ENCODE results near the gene GYG2. TPM values are rescaled to one million over a fixed set of nuclear protein-coding genes. Genes with fewer than 3 reads are reported as not detected.

GYG2 gene
- total and polyA plus RNA-seq, 2 donors (not counting 1 experiment from before 2014, with no cell fraction given) = 8.9 to 10.6 TPM

DNA sequence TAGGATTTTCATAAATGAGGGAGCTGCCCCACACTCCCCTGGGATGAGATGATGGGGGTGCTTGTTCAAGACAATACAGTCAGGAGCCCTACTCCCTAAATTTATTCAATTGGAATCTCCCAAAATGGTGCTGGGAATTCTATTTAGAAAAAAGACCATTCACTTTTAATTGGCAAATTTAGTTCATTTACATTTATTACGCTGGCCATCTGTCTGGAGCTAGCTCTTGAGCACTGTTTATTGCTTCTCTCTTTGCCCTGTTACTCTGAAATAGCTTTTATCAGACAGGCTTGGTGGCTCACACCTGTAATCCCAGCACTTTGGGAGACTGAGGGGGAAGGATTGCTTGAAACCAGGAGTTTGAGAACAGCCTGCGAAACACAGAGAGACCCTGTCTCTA is 102.4 kb downstream of the GYG2 start:
- Histone ChIP-seq H3K36me3 (ENCODE audit: control insufficient read depth, insufficient read depth, low read length) (no peaks in the 10 kb centered on the region), H3K9me3 (ENCODE audit: control insufficient read depth, insufficient read depth, low read depth, low read length) (no peaks in the 10 kb centered on the region)
- TF ChIP-seq EZH2 (IDR thresholded peaks at IDR 0.05; ENCODE audit: low read length, missing control alignments) = no peak
- TF ChIP-seq, protein P1, sequence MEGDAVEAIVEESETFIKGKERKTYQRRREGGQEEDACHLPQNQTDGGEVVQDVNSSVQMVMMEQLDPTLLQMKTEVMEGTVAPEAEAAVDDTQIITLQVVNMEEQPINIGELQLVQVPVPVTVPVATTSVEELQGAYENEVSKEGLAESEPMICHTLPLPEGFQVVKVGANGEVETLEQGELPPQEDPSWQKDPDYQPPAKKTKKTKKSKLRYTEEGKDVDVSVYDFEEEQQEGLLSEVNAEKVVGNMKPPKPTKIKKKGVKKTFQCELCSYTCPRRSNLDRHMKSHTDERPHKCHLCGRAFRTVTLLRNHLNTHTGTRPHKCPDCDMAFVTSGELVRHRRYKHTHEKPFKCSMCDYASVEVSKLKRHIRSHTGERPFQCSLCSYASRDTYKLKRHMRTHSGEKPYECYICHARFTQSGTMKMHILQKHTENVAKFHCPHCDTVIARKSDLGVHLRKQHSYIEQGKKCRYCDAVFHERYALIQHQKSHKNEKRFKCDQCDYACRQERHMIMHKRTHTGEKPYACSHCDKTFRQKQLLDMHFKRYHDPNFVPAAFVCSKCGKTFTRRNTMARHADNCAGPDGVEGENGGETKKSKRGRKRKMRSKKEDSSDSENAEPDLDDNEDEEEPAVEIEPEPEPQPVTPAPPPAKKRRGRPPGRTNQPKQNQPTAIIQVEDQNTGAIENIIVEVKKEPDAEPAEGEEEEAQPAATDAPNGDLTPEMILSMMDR (conservative IDR thresholded peaks at IDR 0.05 in 1 of 2, IDR thresholded peaks at IDR 0.05 in 1 of 2; ENCODE audit: low read depth in 1 of 2, low read length in 2 of 2) = no peak

DNA sequence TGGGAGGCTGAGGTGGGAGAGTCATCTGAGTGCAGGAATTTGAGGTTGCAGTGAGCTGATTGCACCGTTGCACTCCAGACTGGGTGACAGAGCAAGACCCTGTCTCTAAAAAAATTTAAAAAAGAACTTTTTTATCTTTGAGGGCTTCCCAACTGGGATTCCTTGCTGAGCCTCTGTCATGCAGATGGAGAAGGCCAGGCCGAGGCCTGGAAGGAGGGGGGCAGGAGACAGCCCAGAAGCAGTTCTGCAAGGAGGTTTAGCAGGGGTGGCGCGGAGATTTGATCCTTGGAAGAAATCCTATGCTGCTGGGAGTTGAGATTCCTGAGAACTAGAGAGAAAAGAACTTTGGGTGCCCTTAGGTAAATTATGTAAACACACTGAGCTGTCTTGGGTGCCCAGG is 102.9 kb downstream of the GYG2 start:
- H3K9me3 ChIP-seq (ENCODE audit: control insufficient read depth, insufficient read depth, low read depth, low read length) = no peaks in the 10 kb centered on the region
- no peak for DNase-seq (ENCODE audit: low read depth in 2 of 2)
- H3K4me3 ChIP-seq (replicated peaks in 1 of 4; ENCODE audit: control extremely low read depth in 1 of 4, insufficient read depth in 1 of 4, low read depth in 3 of 4, low read length in 4 of 4) = no peak overlapping the region
- no peak overlapping the region for H3K4me2 ChIP-seq (ENCODE audit: extremely low read depth, insufficient read depth, low read length)
- no peaks in the 10 kb centered on the region for H3K4me1 ChIP-seq (ENCODE audit: control insufficient read depth, extremely low read depth, insufficient read depth, low read length)
- TF ChIP-seq, protein P1 (conservative IDR thresholded peaks at IDR 0.05 in 1 of 2, IDR thresholded peaks at IDR 0.05 in 1 of 2; ENCODE audit: low read depth in 1 of 2, low read length in 2 of 2) = no peak
- no peak for TF ChIP-seq EZH2 (IDR thresholded peaks at IDR 0.05; ENCODE audit: low read length, missing control alignments)
- no peak overlapping the region for H3K9ac ChIP-seq (ENCODE audit: insufficient read depth, low read length)
- H3K27ac ChIP-seq (ENCODE audit: insufficient read depth, low read length) = no peak overlapping the region
- no peaks in the 10 kb centered on the region for H3K27me3 ChIP-seq (ENCODE audit: control insufficient read depth, insufficient read depth, low read length)
- H2AFZ ChIP-seq (ENCODE audit: low read length) = no peak overlapping the region
- no peaks in the 10 kb centered on the region for H3K36me3 ChIP-seq (ENCODE audit: control insufficient read depth, insufficient read depth, low read length)
- no peaks in the 10 kb centered on the region for H3K79me2 ChIP-seq (ENCODE audit: control insufficient read depth, insufficient read depth, low read length)
- no peaks in the 10 kb centered on the region for H4K20me1 ChIP-seq (ENCODE audit: control insufficient read depth, extremely low read depth, insufficient read depth, low read length)

More for the DNA sequence above, 102.4 kb downstream of the GYG2 start:
- H3K79me2 ChIP-seq (ENCODE audit: control insufficient read depth, insufficient read depth, low read length) = no peaks in the 10 kb centered on the region
- no peak overlapping the region for H3K4me3 ChIP-seq (replicated peaks in 1 of 4; ENCODE audit: control extremely low read depth in 1 of 4, insufficient read depth in 1 of 4, low read depth in 3 of 4, low read length in 4 of 4)
- no peaks in the 10 kb centered on the region for H3K4me1 ChIP-seq (ENCODE audit: control insufficient read depth, extremely low read depth, insufficient read depth, low read length)
- H3K9ac ChIP-seq (ENCODE audit: insufficient read depth, low read length) = no peak overlapping the region
- H3K27ac ChIP-seq (ENCODE audit: insufficient read depth, low read length) = no peak overlapping the region
- H3K4me2 ChIP-seq (ENCODE audit: extremely low read depth, insufficient read depth, low read length) = no peak overlapping the region
- H3K27me3 ChIP-seq (ENCODE audit: control insufficient read depth, insufficient read depth, low read length) = no peaks in the 10 kb centered on the region
- H4K20me1 ChIP-seq (ENCODE audit: control insufficient read depth, extremely low read depth, insufficient read depth, low read length) = no peaks in the 10 kb centered on the region
- no peak for DNase-seq (ENCODE audit: low read depth in 2 of 2)
- no peak overlapping the region for H2AFZ ChIP-seq (ENCODE audit: low read length)

Other genes with a start within 250 kb of the GYG2 start
- 177 TPM in 2 replicates for gene CD99, start 137.6 kb upstream of the GYG2 start, total RNA-seq
- 477 and 551 TPM in 2 replicates for gene CD99, start 137.6 kb upstream of the GYG2 start, polyA plus RNA-seq
- 1.3 and 4.1 TPM in 2 replicates for gene XG, start 76.9 kb upstream of the GYG2 start, total RNA-seq
- 2.7 and 3.6 TPM in 2 replicates for gene XG, start 76.9 kb upstream of the GYG2 start, polyA plus RNA-seq
- 14.1 and 30.7 TPM in 2 replicates for gene ARSD, start 100.4 kb downstream of the GYG2 start, total RNA-seq
- 7.5 and 9.1 TPM in 2 replicates for gene ARSD, start 100.4 kb downstream of the GYG2 start, polyA plus RNA-seq
- not detected in 2 replicates for gene ARSH, start 177.6 kb downstream of the GYG2 start, total RNA-seq
- gene ARSH, start 177.6 kb downstream of the GYG2 start, polyA plus RNA-seq = not detected in 2 replicates
- under 0.01 TPM in 1 of 2 replicates, not detected in the other for gene ARSF, start 212.5 kb downstream of the GYG2 start, total RNA-seq
- not detected in 2 replicates for gene ARSF, start 212.5 kb downstream of the GYG2 start, polyA plus RNA-seq